ENCODE data around the gene ARHGAP24.

ARHGAP24 gene

GRCh38 chr4:85722401-85722800 is 247.5 kb downstream of the ARHGAP24 start:
- no peak overlapping the region for H3K27ac ChIP-seq
- TF ChIP-seq ZFX (IDR thresholded peaks at IDR 0.05): no peak
- TF ChIP-seq, protein P1, sequence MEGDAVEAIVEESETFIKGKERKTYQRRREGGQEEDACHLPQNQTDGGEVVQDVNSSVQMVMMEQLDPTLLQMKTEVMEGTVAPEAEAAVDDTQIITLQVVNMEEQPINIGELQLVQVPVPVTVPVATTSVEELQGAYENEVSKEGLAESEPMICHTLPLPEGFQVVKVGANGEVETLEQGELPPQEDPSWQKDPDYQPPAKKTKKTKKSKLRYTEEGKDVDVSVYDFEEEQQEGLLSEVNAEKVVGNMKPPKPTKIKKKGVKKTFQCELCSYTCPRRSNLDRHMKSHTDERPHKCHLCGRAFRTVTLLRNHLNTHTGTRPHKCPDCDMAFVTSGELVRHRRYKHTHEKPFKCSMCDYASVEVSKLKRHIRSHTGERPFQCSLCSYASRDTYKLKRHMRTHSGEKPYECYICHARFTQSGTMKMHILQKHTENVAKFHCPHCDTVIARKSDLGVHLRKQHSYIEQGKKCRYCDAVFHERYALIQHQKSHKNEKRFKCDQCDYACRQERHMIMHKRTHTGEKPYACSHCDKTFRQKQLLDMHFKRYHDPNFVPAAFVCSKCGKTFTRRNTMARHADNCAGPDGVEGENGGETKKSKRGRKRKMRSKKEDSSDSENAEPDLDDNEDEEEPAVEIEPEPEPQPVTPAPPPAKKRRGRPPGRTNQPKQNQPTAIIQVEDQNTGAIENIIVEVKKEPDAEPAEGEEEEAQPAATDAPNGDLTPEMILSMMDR (conservative IDR thresholded peaks at IDR 0.05): no peak

DNA sequence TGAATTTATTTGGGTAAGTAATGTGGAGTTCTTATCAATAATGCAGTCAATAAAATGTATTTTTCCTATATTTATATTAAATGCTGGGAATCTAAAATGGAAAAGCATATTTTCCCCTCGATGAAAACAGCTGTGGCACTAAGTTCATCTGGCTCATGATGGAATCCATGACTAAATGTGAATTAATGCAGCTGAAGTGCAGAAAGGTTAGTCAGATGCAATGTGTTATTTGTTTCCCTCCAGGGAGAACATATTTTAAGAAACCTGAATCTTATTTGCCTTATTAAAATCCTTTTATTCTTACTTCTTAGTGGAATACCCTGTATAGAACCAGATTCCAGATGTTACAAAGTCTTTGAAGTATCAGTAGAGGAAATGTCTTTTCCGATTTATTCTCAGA is 247.9 kb downstream of the ARHGAP24 start:
- H3K27ac ChIP-seq: no peak overlapping the region
- TF ChIP-seq ZFX (IDR thresholded peaks at IDR 0.05): no peak
- TF ChIP-seq, protein P1 (conservative IDR thresholded peaks at IDR 0.05): no peak

DNA sequence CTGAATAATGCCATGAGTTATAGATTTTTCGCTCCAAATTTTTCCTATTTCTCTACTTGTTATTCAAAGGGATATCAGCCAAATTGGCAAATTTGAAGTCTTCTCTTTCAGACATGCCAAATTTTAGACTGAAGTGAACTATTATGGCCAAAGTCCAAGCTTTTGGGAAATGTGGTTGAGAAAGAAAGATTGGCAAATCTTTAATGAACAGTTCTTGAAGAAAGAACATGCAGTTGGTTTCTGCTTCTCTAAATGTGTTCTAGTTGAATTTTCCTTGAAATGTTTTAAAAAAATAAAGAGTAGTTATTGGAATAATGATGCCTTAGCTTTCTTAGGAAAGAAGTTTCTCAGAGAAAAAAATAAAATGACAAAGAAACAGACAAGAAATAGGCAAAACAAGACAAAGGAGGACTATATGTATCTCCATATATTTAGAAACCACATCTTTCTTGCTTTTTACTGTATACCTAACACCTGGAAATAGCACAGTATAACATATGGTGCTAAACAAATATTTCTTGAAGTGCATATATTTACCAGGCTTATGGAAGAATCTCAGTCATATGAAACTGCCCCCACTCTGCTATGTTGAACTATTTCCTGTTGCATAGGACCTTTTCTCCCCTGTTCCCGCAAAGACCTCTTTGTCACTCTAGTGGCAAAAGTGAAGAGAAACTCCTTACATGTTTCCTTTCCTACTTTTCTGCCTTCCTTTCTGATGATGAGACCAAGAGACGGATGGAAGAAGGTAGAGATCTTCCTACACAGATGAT is 250.0 kb downstream of the ARHGAP24 start:
- H3K27ac ChIP-seq: no peak overlapping the region

DNA sequence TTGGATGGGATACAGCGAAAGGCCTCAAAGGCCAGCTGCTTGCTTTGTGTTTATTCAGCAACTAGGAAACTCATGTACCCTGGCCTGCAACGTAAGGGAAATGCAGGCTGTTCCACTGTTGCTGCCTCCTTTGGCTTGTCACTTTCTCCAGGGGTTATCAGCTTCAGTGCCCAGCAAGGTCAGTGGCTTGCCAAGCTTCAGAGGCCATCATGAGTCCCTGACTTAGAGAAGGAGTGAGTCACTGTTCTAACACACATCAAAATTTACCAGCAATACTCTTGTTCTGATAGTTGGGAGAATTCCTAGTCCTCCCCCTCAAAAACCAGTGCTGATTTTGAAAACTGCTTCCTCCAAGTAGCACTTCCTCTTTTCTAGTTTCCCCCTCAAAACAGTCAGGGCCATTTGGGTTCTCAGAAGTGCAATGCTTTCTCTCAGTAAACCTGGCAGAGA is 250.8 kb downstream of the ARHGAP24 start:
- H3K27ac ChIP-seq: no peak overlapping the region
- no peak for TF ChIP-seq ZFX (IDR thresholded peaks at IDR 0.05)
- TF ChIP-seq, protein P1 (conservative IDR thresholded peaks at IDR 0.05): no peak

More for the DNA sequence above, 250.0 kb downstream of the ARHGAP24 start:
- TF ChIP-seq, protein P1 (conservative IDR thresholded peaks at IDR 0.05): no peak
- no peak for TF ChIP-seq ZFX (IDR thresholded peaks at IDR 0.05)

DNA sequence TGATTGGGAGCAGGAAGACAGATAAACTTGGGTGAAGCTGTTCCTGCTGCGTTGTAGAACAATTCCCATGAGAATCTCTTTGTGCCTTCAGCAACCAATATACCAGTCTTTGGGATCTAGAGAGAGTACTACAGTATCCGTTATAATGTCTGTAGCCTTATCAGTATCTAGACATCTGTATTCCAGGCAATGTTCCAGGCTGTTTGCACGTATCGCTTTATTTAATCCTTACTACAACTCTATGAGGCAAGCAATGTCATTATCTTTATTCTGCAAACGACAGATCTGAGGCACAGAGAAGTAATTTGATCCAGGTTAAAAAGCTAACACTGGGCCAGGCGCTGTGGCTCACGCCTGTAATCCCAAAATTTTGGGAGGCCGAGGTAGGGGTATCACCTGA is 251.6 kb downstream of the ARHGAP24 start:
- H3K27ac ChIP-seq: no peak overlapping the region
- TF ChIP-seq, protein P1 (conservative IDR thresholded peaks at IDR 0.05): no peak
- no peak for TF ChIP-seq ZFX (IDR thresholded peaks at IDR 0.05)

GRCh38 chr4:85728464-85728863 is 253.5 kb downstream of the ARHGAP24 start:
- TF ChIP-seq, protein P1 (conservative IDR thresholded peaks at IDR 0.05): no peak
- no peak for TF ChIP-seq ZFX (IDR thresholded peaks at IDR 0.05)
- no peak overlapping the region for H3K27ac ChIP-seq

DNA sequence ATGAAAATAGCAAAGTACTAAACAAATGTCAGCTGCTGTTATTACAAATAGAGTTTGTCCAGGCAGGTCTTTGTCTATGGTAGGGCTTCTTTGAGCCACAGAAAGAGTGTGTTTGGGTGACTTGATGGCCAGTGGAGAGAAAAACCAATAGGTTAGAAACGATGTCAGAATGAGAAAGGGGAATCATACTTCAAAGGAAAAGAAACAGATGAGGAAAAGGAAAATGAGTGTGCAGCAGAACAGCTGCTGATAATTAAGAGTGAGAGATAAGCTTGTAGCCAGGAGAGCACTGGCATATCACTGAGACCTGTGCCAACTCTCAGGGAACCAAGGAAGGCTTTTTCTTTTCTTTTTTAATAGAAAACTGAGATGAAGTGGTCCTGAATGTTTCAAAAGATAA is 257.2 kb downstream of the ARHGAP24 start:
- no peak for TF ChIP-seq ZFX (IDR thresholded peaks at IDR 0.05)
- TF ChIP-seq, protein P1 (conservative IDR thresholded peaks at IDR 0.05): no peak
- no peak overlapping the region for H3K27ac ChIP-seq
